DMS53 treated with DMSO at 0.1 percent for 48 hours (cell line): ENCODE data around the gene PRKAG2.
"Not testable (repeated sequence)": the region's sequence is repeated elsewhere in the genome, so short reads cannot be mapped to it uniquely, and the experiment has no call there.

ENCODE experiments used
- DNase-seq: peaks from one replicate; lab custom pipeline; 2025; ENCODE audit not compliant: unreplicated experiment; lab: John Stamatoyannopoulos, UW

Gene PRKAG2

DNA sequence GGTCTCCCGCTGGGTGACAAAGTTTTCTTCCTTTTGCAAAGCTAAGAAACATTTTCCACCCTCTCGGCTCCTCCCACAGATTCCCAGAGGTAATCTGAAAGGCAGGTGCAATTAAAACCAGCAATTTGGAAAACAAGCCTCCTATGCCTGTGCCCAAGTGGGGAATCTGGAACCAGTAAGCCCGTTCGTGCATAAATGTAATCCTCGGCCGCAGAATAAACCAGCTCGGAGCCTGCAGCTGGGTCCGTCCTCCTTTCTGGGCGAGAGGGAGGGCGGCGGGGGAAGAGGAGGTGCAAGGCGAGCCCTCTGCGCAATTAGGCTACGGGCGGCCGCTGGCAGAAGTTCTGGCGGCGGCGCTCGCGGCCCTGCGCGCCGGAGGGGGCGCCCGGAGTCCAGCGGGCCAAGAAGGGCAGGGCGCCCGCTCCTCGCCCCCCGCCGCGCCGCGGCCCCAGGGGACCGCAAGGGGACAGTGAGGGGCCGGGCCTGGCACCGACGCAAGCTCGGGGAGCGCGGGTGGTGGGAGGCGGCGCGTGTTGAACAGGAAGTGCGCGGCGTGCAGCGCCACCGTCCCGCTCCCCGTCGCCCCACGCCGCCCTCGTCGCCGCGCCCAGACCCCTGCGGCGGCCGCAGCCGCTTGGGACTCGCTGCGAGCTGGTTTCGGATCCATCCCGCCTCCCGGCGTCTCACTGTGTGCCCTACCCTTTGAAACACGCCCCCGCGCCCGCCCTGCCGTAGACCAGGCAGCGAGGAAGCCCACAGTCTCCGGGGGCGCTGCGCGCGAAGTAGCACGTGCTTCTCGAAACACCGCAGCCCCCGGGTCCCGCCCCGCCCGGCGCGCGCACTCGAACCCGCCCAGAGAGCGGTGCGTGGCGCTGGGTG lies at the start of gene PRKAG2:
Gene PRKAG2 (minus strand): TSS at position 217 of the 879 bp plus-strand sequence. CDS start 495 bp downstream, outside the sequence.
- DNase-seq: peak; percentile 66

- DNase-seq: no peak
Observed at GRCh38 chr7:151926336-151926712, 49.4 kb upstream of the PRKAG2 start.

- DNase-seq: peak; percentile 6
Observed at GRCh38 chr7:151925446-151926335, 48.8 kb upstream of the PRKAG2 start.

GRCh38 chr7:151924508-151924907 lies 47.6 kb upstream of the PRKAG2 start:
- no peak for DNase-seq

DNA sequence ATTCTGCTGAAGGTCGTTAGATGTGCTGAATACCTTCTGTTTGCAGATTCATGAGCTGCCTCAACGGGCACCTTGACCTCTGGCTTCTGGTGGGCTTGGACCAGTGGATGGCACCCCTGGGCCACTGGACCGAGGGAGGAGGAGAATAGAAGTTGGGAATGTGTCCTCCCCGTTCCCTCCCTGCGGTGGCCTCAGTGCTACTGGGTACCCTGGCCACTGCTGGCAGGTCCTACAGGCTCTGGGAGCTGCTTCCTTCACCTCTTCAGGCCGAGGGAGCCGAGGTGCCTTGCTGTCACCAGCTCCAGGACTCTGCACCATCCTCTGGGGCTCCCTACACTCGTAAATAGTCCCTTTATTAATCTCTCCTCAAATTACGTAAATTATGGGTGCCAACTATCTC lies 47.1 kb upstream of the PRKAG2 start:
- DNase-seq: no peak

- DNase-seq: no peak
Observed at GRCh38 chr7:151923097-151923876, 46.4 kb upstream of the PRKAG2 start.

DNA sequence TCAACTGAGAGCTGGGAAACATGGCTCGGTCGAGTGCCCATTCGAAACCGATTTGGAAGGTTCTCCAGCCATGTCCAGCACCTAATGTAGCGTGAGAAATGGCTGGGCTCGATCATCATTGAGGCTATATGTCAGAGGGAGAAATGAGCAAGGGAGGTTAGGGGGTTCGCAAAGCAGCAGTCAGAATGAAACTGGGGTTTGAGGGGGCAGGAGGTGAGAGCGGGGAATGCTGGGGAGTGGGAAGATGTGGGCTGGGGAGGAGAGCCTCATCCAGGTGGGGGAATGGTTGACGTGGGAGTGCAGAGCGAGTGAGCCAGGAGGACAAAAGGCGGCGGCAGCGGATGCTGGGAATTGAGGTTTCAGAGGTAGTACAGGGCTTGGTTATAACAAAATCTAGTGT lies 44.5 kb upstream of the PRKAG2 start:
- no peak for DNase-seq

DNA sequence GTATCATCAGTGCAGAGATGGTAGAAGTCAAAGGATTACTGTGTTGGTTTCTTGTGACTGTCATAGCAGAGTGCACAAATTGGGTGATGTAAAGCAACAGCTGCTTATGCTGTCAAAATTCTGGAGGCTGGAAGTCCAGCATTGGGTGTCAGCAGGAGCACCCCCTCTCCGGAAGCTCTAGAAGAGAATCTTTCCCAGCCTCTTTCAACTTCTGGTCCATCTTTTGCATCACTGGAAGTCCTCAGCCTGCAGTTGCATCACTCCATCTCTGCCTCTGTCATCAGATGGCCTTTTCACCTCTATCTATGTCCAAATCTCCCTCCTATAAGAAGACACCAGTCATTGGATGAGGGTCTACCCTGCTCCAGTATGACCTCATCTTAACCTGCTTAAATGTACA lies 43.6 kb upstream of the PRKAG2 start:
- no peak for DNase-seq

DNA sequence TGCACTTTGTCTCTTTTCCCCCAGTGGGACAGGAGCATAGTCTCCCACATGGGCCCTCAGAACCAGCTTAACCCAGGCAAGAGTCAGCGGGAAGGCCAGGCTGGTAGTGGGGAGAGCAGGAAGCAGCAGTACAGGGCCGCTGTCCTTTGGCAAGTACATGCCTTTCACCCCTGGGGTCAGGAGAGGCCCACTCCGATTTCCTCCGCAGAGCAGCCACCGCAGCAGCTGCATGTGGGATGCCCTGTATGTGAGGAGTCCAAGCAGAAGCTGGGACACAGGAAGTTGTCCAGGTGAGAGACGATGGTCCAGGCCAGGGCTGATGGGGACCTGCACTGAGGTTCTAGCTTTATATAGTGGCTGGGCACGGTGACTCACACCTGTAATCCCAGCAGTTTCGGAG lies 42.7 kb upstream of the PRKAG2 start:
- DNase-seq: no peak

- DNase-seq: no peak
Observed at GRCh38 chr7:151918510-151918843, 41.6 kb upstream of the PRKAG2 start.

DNA sequence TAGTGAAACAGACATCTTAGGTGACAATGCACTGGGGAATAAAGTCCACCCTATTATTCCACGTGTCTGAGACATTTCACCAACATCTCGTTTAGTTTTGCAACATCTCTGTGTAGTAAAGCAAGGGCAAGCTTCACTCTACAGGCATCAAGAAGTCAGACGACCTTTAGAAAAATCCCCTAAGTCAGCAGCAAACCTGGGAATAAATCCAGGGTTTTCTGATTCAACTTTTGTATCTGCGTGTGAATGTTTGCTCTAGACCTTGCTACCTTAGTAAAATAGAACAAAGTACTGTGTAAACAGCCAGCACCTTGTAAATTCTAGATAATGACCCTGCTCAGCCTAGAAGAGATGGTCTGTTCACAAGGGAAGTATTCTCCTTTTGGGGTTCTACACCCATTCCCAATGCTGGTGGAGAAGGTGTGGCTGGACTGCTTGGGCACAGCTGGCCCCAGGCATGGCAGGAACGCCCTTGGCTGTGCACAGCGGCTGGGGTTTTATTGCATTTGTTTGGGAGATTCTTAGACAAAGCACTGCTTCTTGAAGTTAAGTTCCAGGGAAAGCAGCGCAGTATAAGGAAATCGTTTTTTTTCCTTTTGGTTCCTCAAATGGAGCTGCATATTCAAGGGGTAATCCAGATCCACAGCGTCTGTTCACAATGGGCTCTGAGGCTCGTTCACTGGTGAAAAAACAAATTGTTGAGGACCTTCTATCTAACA lies 41.0 kb upstream of the PRKAG2 start:
- DNase-seq: no peak

DNA sequence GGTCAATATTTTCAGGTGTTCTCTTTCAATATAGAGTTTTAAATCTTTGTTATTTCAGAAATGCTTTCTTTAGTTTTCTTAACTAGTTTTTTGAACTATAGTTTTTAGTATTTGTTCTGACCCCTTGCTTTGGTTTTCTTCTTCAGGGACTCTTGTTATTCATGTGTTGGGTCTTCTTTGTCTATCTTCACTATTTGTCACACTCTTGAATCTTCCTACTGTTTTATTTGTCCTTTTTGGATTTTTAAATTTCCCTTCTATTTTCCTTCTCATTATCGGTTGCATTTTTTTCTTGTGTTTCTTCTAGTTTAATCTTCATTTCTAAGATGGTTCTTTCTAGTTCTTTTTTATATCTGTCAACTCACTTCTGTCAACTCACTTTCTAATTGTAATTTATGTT lies 37.1 kb upstream of the PRKAG2 start:
- no peak for DNase-seq

DNA sequence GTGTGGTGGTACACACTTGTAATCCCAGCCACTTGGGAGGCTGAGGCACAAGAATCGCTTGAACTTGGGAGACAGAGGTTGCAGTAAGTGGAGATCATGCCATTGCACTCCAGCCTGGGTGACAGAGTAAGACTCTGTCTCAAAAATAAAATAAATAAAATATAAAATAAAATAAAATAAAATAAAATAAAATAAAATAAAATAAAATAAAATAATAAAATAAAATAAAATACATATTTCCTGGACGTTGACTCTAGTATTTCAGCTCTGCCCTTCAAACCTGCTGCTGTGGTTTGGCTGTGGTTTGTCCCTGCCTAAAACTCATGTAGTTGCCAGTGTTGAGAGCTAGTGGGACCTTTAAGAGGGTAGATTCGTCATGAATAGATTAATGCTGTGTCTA lies 33.7 kb upstream of the PRKAG2 start:
- not testable (repeated sequence) for DNase-seq

DNA sequence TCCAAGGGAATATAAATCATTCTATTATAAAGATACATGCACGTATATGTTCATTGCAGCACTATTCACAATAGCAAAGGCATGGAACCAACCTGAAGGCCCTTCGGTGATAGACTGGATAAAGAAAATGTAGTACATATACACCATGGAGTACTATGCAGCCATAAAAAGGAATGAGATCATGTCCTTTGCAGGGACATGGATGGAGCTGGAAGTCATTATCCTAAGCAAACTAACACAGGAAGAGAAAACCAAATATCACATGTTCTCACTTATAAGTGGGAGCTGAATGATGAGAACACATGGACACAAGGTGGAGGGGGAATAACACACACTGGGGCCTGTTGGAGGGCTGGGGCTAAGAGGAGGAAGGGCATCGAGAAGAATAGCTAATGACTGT lies 30.2 kb upstream of the PRKAG2 start:
- not testable (repeated sequence) for DNase-seq

DNA sequence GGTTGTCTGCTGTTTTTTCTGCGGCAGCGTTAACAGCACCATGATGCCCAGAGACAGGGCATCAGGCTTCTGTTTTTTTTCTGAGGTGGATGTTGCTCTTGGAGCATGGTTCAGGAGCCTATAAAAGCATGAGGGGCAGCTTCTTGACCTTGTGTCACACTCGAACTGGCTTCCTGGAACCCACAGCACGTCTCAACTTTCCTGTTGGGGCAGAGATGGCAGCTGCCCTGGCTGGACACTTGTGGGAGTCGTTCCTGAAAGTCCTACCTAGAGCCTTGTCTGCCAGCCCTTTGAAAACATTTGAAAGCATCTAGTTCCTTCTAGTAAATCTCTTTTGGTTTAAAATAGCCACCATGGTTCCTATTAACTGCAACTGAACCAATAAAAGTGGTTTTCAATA lies 28.9 kb upstream of the PRKAG2 start:
- DNase-seq: no peak

DNA sequence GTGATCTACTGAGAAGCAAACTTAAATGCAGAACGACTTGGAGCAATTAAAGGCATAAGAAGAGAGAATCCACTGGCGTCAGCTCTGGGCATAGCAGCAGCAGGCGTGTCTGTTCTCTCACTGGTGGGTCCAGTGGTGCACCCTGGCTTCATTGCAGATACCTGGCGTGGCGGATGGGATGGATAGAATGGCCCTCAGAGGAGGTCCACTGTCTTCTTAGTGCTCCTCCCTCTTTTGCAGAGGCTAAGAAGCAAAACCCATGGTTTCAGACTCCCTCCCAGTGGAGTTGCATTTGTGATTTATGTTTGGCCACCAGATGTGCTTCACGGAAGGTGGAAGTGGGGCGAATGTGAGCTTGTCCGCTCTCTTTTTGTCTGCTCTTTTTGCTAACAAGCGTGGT lies 28.4 kb upstream of the PRKAG2 start:
- DNase-seq: no peak

- no peak for DNase-seq
Observed at GRCh38 chr7:151904270-151904669, 27.4 kb upstream of the PRKAG2 start.

GRCh38 chr7:151903249-151904032 lies 26.5 kb upstream of the PRKAG2 start:
- no peak for DNase-seq

GRCh38 chr7:151902311-151902710 lies 25.4 kb upstream of the PRKAG2 start:
- DNase-seq: no peak

DNA sequence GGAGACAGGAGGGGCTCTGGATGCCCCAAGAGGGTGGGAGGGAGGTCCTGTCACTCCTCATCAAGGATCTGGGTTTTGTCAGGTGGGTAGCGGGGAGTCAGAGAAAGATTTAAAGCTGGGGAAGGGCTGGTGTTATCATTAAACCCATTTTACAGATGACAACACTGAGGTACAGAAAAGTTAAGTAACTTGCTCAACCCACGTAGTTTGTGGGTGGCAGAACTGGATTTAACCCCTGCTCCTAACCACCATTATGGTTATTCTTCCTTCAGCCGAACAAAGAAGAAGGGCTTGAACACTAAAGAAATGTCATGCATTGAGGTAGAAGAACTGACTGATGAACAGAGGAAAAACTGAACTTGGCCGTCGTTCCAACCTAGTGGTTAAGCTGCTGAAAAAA lies 24.9 kb upstream of the PRKAG2 start:
- DNase-seq: no peak
